GM19324 (cell line): ENCODE measurements around the gene NFAT5.

Experiments
- ATAC-seq: cut with Tn5 transposase; IDR thresholded peaks from one replicate; pipeline ENCODE4 v1.9.1; 2021; ENCODE audit warnings: mild to moderate bottlenecking, moderate library complexity; ENCODE audit not compliant: unreplicated experiment, low FRiP score

Gene NFAT5

DNA sequence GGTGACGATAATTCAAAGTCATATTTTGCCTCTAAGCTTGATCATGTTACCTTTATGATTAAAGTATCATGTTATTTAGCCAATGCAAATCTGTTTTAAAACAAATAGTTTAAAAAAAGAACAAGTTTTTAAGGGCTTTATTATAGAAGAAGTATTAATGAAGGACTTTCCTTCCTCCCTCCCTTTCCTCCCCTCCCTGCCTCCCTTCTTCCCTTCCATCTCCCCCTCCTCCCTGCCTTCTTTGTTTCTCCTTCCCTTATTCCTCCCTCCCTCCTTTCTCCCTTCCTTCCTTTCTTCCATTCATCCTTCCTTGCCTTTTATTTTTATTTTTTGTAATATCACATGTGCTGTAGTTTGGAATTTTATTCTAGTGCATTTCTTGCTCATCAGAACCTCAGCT is 134.1 kb downstream of the NFAT5 start:
- ATAC-seq, result no peak

DNA sequence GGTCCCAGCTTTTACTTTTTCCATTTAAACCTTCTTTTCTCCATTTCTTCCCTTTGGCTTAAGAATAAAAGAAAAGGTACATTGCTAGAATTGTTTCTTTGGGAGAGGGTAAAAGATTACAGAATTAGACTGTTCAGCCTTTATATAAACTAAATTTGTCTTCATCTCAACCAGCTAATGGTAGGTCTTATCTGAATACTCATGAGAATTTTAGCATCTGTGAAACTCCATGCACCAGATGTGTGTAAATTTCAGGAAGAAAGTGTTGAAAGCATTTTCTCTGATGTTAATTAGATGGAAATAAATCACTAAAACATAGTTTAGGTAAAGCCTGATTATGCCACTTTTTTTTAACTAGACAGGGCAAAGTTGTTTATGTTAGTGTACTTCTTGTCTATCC is 135.7 kb downstream of the NFAT5 start:
- no peak for ATAC-seq

- ATAC-seq, result no peak
Observed at GRCh38 chr16:69701866-69702265, 136.1 kb downstream of the NFAT5 start.

DNA sequence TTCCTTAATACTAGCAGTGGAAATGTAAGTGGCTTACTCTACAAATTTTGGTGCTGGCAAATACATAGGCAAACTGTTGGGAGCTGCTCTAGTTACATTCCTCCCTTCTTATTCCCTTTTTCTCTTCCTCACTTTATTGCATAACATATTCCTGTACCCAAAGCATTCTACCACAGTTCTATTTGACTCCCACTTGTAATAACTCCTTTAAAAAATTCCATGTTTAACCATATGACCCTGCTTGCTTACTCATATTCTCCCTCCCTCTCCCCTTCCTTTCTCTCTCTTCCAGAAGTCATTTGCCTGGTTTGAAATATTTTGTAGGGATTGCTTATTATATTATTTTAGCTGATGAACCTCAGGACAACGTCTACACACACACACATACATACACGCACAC is 137.9 kb downstream of the NFAT5 start:
- no peak for ATAC-seq

GRCh38 chr16:69706256-69706974 is 140.6 kb downstream of the NFAT5 start:
- ATAC-seq, result no peak

DNA sequence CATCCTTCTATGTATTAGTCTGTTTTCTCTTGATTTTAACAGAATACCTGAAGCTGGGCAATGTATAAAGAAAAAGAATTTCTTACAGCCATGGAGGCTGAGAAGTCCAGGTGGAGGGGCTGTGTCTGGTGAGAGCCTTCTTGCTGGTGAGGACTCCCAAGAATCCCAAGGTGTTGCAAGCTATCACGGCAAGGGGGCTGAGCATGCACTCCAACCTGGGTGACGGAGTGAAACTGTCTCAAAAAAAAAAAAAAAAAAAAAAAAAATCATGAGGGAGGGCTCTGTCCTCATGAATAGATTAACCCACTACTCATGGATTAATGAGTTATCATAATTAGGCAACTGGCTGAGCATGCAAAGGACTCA is 141.2 kb downstream of the NFAT5 start:
- no peak for ATAC-seq

DNA sequence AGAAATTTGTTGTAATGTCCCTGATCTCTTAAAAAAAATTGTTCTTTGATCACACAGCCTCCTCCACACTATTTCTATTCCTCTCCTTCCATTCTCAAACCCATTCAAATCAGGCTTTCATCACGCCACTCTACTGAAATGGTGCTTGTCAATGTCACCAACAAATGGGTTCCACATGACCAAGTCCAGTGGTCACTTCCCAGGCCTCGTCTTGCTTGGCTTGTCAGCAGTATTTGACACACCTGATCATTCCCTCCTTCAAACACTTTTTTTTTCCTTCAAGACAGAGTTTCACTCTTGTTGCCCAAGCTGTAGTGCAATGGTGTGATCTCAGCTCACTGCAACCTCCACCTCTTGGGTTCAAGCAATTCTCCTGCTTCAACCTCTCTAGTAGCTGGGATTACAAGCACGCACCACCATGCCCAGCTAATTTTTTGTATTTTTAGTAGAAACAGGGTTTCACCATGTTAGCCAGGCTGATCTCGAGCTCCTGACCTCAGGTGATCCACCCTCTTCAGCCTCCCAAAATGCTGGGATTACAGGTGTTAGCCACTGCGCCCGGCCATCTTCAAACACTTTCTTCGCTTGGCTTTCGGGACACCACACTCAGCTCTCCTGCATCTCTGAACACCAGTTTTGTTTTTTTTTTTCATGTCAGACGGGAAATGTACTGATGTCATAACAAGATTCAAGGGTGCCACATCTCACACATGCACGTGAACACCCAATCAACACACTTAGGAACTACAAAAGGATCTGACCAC is 142.3 kb downstream of the NFAT5 start:
- ATAC-seq, result no peak

- ATAC-seq, result no peak
Observed at GRCh38 chr16:69709456-69710084, 143.8 kb downstream of the NFAT5 start.

- no peak for ATAC-seq
Observed at GRCh38 chr16:69711115-69711740, 145.5 kb downstream of the NFAT5 start.

GRCh38 chr16:69712277-69712676 is 146.5 kb downstream of the NFAT5 start:
- ATAC-seq, result no peak

- ATAC-seq, result no peak
Observed at GRCh38 chr16:69712914-69713581, 147.3 kb downstream of the NFAT5 start.

DNA sequence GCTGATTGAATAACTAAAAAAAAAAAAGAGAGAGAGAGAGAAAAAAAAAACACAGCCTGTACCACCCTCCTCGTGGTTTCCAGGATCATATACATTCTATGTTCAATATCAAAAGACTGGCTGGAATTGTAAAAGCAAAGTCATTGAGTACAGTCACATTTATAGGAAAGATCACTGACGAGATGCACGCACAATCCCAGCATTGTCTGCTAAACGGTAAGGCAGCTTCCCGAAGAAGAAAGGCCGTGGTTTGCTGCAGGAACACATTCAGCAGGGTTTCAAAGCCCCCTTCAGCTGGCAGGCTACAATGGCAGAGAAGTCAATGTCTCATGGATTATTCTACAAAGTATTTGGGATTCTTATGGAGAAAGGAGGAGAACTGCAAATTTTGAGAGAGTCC is 151.3 kb downstream of the NFAT5 start:
- no peak for ATAC-seq

DNA sequence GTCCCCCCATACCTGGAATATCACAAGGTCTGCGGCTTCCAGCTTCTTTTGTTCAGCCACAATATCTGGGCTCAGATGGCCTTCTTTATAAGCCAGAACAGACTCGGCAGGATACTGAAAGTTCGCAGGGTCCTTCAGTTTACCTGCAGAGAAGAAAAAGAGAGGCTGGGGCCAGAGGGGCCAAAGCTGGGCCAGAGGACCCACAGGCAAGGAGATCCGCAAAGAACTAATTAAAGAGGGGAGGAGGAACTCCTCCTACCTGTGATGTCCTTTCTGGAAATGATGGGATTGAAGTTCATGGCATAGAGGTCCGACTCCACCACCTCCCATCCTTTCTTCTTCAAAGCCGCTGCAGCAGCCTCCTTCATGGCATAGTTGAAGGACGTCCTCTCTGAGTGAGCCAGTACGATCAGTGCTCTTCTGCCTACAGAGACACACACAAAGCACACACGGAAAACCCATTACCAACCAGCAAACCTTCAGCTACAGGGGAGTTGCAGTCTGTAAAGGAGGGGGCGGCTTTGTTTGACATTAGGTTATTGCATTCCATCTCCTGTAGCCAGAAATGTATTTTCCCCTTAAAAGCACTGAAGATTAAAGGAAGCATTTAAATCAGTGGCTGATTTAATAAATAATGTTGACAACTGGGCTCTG is 152.5 kb downstream of the NFAT5 start:
- no peak for ATAC-seq

DNA sequence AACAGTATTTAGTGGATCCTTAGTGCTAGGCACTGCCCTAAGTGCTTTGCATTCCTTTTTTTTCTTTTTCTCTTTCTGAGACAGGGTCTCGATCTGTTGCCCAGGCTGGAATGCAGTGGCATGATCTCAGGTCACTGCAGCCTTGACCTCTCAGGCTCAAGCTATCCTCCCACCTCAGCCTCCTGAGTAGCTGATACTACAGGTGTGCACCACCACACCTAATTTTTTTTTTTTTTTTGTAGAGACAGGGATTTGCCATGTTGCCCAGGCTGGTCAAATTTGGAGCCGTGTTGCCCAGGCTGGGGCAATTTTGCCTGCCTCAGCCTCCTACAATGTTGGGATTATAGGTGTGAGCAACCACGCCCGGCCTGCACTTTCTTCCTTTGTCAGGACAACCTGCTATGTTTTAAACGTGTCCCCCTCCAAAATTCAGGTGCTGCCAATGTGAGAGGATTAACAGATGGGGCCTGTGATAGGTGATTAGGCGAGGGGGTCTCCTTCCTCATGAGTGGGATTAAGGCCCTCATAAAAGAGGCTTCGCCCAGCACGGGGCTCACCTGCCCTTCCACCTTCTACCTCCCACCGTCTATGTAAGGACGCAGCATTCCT is 155.2 kb downstream of the NFAT5 start:
- no peak for ATAC-seq

DNA sequence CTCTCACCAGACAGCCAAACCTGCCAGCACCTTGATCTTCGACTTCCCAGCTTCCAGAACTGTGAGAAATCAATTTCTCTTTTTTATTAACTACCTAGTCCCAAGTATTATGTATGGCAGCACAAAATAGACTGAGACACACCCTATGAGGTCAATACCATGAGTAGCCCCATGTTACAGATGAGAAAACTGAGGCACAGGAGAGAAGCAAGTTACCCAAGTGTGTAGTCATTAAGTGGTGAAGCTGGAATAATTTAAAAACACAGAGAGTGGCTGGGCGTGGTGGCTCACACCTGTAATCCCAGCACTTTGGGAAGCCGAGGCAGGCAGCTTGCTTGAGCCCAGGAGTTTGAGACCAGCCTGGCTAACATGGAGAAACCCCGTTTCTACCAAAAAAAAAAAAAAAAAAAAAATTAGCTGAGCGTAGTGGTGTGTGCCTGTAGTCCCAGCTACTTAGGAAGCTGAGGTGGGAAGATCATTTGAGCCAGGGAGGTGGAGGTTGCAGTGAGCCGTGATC is 155.7 kb downstream of the NFAT5 start:
- ATAC-seq, result no peak

- ATAC-seq, result no peak
Observed at GRCh38 chr16:69724414-69724873, 158.7 kb downstream of the NFAT5 start.

DNA sequence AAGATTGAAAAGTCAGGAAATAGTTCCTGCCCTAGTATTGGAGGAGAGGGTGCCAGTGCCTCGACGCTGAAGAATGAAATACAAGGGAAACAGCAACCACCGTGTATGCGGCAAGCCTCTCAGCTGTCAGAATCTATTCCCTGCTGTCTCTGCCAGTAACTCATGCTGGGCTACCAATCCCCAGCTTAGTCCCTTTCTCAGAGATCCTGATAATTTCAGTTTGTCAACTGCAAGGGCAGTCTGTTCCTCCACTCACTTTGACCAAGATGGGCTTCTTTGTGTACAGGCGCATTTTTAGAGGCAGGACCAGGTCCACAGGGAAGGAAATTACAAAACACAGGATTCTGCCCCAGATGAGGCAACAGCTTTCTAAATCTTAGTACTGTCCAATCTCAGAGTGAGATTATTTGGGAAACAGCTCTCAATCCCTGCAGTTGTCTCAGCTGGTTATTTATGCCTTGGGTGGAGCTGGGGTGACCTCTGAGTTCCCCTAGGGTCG is 159.3 kb downstream of the NFAT5 start:
- ATAC-seq, result no peak

- ATAC-seq, result no peak
Observed at GRCh38 chr16:69725480-69726312, 159.9 kb downstream of the NFAT5 start.
